ENCODE data around the gene ICAM4.
"Not testable (repeated sequence)": the region's sequence is repeated elsewhere in the genome, so short reads cannot be mapped to it uniquely, and the experiment has no call there.

The ICAM4 gene, protein sequence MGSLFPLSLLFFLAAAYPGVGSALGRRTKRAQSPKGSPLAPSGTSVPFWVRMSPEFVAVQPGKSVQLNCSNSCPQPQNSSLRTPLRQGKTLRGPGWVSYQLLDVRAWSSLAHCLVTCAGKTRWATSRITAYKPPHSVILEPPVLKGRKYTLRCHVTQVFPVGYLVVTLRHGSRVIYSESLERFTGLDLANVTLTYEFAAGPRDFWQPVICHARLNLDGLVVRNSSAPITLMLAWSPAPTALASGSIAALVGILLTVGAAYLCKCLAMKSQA

DNA sequence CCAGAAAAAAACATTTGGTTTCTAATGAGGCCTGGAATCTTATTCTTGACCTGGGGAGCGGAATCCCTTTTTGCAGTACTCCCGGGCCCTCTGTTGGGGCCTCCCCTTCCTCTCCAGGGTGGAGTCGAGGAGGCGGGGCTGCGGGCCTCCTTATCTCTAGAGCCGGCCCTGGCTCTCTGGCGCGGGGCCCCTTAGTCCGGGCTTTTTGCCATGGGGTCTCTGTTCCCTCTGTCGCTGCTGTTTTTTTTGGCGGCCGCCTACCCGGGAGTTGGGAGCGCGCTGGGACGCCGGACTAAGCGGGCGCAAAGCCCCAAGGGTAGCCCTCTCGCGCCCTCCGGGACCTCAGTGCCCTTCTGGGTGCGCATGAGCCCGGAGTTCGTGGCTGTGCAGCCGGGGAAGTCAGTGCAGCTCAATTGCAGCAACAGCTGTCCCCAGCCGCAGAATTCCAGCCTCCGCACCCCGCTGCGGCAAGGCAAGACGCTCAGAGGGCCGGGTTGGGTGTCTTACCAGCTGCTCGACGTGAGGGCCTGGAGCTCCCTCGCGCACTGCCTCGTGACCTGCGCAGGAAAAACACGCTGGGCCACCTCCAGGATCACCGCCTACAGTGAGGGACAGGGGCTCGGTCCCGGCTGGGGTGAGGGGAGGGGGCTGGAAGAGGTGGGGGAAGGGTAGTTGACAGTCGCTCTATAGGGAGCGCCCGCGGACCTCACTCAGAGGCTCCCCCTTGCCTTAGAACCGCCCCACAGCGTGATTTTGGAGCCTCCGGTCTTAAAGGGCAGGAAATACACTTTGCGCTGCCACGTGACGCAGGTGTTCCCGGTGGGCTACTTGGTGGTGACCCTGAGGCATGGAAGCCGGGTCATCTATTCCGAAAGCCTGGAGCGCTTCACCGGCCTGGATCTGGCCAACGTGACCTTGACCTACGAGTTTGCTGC is at the start of gene ICAM4:
TSS of gene ICAM4 (plus strand) at position 153 of the 935 bp plus-strand sequence. CDS start at position 211, 58 bp downstream.
- DNase-seq (ENCODE audit: low read depth, low spot score), result no peak

DNA sequence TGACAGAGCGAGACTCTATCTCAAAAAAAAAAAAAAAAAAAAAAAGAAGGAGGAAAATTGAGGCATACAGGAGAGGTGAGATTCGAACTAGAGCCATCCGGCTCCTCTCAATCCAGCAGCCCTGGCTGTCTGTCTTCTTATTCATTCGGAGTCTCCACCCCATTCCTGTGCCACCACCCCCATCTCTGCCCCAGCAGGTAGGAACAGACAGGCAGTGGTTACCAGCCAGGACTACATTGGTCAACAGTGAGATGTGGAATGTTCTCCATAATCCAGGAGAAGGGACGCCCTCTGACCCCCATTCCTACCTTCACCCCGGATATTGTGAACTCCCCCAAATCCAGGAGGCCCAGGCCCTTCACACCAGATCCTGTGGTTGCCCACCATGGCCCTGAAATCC is 49.1 kb upstream of the ICAM4 start:
- no peak for DNase-seq (ENCODE audit: low read depth, low spot score)

DNA sequence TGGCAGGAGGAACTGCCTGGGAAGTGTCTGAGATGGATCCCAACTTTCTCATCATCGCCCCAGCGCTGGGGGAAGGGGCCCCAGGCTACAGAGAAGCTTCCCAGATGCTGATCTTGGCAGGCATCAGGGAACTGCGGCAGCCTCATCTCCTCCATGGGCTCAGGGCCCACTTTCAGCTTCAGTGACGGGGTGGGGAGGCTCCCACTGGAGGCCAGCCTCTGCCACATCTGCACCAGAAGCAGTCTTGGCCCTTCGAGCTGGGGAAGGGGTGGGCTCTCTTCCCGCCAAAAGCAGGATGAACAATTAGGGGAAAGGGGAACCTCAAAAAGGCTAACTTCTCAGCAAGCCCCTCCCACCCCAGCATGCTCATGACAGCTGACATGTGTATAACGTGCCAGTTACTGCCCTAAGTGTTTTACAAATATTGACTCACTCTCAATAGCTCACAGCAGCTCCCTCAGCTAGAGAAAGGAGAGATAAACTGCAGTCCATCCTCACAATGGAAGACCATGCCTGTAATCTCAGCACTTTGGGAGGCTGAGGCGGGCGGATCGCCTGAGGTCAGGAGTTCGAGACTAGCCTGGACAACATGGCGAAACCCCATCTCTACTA is 48.5 kb upstream of the ICAM4 start:
- no peak for DNase-seq (ENCODE audit: low read depth, low spot score)

DNA sequence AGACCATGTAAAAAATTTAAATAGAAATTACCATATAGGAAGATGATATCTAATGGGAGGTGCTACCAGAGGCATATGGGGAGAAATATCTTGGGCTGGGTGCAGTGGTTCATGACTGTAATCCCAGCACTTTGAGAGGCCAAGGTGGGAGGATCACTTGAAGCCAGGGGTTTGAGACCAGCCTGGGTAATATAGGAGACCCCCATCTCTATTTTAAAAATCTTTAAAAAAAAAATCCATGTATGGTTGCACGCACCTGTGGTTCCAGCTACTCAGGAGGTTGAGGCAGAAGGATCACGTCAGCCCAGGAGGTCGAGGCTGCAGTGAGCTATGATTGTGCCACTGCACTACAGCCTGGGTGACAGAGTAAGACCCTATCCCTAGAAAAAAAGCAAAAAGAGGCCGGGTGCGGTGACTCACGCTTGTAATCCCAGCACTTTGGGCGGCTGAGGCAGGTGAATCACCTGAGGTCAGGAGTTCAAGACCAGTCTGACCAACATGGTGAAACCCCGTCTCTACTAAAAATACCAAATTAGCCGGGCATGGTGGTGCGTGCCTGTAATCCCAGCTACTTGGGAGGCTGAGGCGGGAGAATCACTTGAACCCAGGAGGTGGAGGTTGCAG is 44.8 kb upstream of the ICAM4 start:
- not testable (repeated sequence) for DNase-seq (ENCODE audit: low read depth, low spot score)

DNA sequence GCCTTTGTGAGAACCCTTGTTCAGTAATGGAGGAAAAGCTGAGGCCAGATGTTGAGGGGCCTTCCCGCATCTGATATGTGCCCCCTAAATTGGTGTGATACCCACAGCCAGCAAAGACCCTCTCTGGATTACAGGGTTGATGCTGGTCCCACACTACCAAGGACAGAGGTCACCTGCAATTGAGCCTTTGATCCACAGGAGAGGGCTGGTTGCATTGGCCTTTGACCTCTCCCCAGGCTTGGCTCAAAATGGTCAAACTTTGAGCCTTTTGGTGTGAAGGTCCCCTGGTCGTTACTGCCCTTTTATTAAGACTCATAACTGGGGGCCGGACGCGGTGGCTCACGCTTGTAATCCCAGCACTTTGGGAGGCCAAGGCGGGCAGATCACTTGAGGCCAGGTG is 43.1 kb upstream of the ICAM4 start:
- DNase-seq (ENCODE audit: low read depth, low spot score), result no peak

DNA sequence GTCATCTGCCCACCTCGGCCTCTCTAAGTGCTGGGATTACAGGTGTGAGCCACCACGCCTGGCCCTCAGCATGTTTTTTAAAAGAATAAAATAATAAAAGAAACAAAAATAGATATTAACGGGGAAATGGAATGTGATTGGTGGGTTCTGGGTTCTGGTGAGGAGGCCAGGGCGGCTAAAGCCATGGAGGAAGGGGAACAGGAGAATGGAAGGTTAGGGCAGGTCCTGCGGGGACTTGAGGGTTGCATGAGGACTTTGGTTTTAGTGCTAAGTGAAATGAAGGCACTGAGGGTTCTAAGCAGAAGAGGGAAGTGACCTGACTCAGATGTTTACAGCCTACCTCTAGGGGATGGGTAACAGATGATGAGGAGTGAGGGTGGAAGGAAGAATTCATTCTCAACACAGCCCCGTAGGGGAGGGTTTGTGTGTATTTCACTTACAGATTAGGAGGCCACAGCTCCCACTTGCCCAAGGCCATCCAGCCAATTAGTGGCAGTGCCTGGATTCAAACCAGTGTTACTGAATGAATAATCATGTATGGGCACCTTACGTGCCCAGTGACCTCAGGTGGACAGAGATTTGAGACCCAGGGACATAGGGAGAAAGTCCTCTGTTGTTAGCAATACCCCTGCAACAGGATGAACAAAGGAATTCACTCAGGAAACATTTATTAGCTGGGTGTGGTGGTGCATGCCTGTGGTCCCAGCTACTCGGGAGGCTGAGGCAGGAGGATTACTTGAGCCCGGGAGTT is 41.4 kb upstream of the ICAM4 start:
- DNase-seq (ENCODE audit: low read depth, low spot score), result no peak

DNA sequence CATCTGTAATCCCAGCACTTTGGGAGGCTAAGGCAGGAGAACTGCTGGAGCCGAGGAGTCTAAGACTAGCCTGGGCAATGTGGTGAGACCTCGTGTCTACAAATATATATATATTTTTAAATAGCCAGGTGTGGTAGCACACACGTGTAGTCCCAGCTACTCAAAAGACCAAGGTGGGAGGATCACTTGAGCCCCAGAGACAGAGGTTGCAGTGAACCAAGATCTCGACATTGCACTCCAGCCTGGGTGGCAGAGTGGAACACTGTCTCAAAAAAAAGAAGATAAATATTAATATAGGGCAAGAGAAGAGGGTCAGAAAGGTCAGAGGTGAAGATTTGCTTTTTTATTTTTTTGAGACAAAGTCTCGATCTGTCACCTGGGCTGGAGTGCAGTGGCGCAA is 40.2 kb upstream of the ICAM4 start:
- DNase-seq (ENCODE audit: low read depth, low spot score), result no peak

DNA sequence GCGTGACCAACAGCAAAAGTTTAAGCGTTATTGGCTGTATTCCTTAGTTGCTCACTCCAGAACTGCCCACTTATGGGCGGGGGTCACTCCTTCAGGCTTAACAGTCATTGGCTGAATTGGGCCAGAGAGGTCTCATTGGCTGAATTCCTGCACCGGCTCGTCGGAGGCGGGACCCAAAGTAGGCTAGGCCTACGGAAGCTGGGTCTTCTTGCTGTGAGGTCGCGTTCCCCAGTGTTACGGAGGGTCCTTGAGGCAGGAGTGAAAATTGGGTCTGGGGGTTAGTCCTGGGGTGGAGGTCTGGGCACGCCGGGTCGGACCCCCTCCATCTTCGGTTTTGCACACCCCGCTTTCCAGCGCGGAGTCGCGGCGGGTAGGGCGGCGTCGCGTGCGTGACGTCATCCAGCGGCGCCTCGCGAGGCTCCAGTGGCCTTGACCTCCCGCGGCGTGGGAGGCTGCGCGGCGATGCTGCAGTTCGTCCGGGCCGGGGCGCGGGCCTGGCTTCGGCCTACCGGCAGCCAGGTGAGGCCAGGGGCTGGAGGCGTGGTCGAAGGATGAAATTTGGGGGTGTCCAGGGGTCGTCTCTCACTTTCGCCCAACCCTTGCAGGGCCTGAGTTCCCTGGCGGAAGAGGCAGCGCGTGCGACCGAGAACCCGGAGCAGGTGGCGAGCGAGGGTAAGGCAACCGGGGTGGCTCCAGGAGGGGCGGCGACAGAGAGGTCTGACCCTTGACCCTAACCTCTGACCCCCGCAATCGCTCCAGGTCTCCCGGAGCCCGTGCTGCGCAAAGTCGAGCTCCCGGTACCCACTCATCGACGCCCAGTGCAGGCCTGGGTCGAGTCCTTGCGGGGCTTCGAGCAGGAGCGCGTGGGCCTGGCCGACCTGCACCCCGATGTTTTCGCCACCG is 34.7 kb upstream of the ICAM4 start, which contains the start of gene MRPL4:
TSS of gene MRPL4 (plus strand) at position 423 of the 903 bp plus-strand sequence. CDS start at position 463, 40 bp downstream.
- DNase-seq (ENCODE audit: low read depth, low spot score), result peak; percentile 90

DNA sequence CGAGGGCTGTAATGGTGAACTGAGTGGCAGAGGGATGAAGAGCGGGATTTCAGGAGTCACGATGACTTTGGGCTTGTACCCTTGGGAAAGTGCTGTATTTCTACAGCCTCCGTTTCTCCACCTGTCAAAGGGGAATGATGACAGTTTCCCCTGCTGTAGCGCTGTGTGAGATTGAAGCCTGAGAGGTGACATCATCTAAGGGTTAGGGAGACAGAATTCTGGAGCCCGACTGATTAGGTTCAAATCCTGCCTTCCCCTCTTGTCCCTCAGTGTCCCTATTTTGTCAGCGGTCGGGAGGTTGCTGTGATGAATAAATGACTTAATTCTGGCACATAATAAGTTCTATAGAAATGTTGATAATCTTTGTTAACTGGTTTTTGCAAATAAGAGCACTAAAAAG is 34.0 kb upstream of the ICAM4 start:
- DNase-seq (ENCODE audit: low read depth, low spot score), result no peak

DNA sequence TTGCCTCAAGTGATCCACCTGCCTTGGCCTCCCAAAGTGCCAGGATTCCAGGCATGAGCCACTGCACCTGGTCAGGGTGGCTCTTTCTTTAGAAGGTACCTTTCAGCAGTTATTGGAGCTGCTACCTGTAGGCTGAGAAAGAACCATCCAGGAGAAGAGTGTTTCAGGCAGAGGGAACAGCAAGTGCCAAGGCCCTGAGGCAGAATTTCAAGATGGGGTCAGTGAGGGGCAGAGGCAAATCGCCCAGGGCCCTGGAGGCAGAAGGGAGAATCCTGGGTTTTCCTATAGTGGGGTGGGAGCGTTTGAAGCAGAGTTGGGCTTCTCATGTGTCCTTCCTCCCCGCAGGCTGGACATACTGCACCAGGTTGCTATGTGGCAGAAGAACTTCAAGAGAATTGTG is 32.5 kb upstream of the ICAM4 start:
- DNase-seq (ENCODE audit: low read depth, low spot score), result no peak

DNA sequence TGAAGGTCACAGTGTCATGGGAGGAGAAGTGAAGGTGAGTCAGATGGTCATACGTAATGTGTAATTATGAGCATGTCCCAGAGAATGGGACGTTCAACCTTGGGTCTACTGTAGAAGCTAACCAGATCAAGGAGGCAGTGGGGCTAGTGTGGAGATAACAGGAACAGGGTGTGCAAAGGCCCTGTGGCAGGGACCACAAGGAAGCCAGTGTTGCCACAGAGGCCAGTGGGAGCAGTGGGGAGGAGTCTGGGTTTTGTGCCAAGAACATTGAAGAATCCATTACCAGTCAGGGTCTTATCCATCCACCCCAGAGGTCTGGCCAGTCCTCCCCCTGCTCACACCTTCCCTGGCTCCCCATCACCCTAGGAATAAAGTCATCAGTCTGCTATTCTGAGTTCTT is 31.4 kb upstream of the ICAM4 start:
- DNase-seq (ENCODE audit: low read depth, low spot score), result no peak

DNA sequence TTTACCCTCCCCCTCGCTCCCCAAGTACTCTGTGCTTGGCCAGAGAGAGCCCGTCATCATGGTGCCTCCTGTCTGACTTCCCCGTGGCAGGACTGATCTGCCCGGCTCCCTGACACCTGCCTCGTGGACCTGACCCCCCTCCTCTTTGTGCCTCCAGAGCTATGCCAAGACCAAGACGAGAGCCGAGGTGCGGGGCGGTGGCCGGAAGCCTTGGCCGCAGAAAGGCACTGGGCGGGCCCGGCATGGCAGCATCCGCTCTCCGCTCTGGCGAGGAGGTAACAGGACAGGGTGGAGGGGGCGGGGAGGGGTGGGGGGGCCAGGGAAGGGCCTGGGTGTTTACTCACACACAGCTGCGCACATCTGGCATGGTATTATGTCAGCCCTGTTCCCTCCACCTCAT is 30.2 kb upstream of the ICAM4 start:
- DNase-seq (ENCODE audit: low read depth, low spot score), result no peak

DNA sequence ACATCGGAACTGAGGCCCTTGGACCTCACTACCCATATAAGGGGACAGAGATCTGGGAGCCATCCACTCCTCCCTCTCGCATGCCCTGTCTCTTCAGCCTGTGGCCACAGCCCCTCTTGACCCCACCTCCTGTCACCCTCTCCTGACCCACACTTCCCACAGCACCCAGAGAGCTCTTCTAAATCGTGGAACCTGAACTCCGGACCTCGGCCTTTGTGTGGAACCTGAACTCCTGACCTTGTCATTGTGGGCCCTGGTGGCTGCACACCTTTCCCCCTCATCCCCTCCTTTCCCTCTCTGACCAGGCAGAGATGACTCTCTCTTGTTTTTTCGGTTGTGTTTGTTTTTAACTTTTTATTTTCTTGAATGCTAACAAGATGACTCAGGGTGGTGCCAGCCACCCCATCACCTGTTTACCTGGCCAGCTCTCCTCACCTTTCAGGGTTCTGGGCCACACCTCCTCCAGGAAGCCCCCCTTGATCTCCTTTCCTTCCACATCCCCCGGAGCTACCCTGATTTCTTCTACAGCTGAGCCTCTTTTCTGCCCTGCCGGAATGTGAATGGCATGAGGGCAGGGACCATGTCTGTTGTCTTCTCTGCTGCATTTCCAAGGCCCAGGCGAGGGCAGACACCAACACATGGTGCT is 29.7 kb upstream of the ICAM4 start:
- DNase-seq (ENCODE audit: low read depth, low spot score), result no peak

DNA sequence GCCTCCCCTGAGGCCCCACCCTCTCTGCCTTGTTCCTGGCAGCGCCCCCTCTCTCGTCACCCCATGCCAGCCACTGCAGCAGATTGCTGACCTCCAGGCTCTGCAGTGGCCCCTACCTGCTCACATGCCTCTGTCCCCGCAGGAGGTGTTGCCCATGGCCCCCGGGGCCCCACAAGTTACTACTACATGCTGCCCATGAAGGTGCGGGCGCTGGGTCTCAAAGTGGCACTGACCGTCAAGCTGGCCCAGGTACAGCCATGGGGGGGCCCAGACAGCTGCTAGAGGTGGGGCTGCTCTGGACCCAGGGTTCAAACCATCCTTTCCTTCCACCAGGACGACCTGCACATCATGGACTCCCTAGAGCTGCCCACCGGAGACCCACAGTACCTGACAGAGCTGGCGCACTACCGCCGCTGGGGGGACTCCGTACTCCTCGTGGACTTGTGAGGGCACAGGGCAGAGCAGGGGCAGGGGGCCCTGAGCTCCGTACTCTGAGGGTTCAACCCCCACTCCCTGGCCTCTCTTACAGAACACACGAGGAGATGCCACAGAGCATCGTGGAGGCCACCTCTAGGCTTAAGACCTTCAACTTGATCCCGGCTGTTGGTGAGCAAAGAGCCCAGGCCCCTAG is 28.6 kb upstream of the ICAM4 start:
- DNase-seq (ENCODE audit: low read depth, low spot score), result no peak

DNA sequence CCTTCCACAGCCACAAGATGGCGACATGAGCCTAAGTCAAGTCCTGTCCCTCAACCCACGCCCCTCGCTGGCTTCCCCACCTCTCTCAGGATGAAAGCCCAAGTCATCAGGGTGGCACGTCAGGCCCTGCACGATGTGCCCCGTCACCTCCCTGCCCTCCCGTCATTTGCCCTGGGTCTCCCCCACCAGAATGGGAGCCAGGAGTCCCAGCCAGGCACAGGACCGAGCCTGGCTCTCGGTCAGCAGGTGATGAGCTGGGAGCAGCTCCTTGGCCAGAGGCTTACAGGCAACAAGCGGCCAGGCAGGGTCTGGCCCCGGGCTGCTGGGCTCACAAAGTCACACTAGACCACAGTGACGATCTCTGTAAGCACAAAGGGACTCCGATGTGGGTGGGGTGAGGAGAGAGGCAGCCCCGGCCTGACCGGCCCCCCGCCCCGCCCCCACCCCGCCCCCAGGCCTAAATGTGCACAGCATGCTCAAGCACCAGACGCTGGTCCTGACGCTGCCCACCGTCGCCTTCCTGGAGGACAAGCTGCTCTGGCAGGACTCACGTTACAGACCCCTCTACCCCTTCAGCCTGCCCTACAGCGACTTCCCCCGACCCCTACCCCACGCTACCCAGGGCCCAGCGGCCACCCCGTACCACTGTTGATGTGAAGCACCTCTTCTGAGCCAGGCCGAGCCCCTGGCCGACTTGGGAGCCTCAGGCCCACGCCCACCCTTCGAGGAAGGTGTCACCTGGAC is 27.4 kb upstream of the ICAM4 start:
- DNase-seq (ENCODE audit: low read depth, low spot score), result peak; percentile 83

DNA sequence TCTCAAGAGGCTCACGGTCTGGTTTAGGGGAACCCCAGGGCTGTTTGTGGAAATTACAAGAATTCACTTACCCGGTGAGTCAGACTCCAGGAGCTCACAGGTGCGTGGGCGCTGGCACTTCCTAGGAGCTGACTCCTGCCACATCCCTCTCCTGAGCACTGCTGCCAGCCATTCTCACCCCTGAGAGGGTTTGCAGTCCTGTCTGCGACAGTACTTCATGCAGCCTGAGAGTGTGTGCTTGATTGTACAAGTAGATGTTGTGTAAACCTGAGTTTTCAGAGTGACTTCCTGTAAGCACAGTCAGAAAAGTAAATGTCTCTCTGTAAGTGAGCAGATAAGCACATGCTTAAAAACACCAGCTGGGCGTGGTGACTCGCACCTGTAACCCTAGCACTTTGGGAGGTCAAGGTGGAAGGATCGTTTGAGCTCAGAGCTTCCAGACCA is 26.6 kb upstream of the ICAM4 start:
- no peak for DNase-seq (ENCODE audit: low read depth, low spot score)

DNA sequence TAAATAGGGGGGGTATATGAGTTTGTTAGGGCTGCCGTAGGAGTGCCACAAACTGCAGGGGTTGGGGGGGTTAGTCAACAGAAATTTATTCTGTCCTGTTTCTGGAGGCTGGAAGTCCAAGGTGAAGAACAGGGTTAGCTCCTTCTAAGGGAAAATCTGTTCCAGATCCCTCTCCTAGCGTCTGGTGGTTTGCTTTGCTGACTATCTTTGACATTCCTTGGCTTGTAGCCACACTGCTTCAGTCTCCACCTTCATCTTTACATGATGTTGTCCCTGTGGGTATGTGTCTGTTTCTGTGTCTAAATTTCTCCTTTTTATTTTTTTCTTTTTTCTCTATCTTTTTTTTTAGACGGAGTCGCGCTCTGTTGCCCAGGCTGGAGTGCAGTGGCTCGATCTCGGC is 24.0 kb upstream of the ICAM4 start:
- no peak for DNase-seq (ENCODE audit: low read depth, low spot score)

DNA sequence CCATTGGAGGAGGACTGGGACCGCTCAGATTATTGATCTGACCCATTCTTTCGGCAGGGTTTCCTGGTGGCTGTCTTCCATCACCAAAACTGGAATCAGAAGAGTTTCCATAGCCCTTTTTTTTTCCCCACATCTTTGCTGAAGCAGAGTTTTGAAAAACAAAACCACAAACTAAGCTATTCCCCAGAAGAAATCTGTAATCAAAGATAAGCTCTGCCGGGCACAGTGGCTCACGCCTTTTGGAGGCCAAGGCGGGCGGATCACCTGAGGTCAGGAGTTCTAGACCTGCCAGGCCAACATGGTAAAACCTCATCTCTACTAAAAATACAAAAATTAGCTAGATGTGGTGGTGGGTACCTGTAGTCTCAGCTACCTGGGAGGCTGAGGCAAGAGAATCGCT is 20.0 kb upstream of the ICAM4 start:
- DNase-seq (ENCODE audit: low read depth, low spot score), result no peak

Data from activated naive CD8-positive, alpha-beta T cell treated with anti-CD3 and anti-CD28 coated beads, Interleukin-2, amount 50 U/mL, for 16 hours (primary cell).